Raji (cell line): Measurements from ENCODE around the gene HHIP.

Experiments used
- POLR2A ChIP-seq: IDR thresholded peaks from 2 replicates; pipeline ENCODE4 v1.6.1; 2011; ENCODE audit warnings: low read depth, low read length, control low read depth; ENCODE audit not compliant: insufficient read depth

The HHIP gene

DNA sequence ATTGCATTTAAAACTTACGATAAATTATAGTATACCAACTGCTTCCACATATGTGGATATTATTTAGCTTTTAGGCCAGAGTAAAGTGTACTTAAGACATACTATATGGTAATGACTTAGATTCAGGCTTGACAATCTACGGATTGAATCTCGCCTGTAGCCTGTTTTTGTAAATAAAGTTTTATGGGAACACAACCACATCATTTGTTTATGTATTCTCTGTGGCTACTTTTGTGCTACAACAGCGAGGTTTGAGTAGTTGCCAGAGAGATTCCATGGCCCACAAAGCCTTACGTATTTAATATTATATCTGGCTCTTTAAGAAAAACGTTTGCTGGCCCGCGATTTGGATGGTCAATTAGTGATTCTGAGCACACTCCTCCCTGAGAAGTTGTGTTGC, 37.6 kb downstream of the HHIP start:
- TF ChIP-seq POLR2A, result no peak

DNA sequence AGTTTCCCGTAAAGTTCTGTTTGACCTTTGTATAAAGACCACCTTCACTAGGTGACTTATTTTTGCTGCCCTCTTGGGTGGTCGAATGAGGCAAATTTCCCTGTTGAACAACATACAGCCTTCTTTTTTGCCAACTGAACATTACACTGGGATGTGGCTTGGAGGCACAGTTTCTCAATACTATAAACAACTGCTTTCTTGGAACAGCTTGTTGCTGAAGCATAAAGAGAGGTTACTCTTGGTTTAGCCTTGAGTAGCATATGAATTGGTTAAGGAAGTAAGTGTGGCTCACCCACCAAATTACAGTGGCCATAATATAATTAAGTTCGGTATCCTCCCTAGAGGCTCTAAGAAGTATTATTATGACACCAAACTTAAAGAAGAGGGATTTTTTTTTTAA, 40.0 kb downstream of the HHIP start:
- TF ChIP-seq POLR2A, result no peak

DNA sequence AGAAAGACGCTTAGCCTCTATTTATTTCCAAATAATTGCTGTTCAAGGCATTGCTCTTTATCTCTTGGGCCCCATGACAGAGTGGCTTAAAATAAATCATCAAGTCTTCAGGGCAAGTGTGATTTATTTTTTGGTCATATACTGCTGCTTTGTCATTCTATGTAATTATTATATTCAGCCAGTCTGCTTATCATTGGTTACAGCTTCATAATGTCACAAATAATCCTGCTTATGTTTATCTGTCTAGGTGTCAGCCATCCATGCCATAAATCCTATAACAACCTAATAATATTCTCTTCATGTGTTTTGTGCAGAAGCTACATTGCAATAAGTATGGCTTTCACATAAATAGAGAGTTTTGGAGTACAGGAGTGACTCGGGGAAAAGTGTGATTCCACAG, 41.0 kb downstream of the HHIP start:
- TF ChIP-seq POLR2A, result no peak

DNA sequence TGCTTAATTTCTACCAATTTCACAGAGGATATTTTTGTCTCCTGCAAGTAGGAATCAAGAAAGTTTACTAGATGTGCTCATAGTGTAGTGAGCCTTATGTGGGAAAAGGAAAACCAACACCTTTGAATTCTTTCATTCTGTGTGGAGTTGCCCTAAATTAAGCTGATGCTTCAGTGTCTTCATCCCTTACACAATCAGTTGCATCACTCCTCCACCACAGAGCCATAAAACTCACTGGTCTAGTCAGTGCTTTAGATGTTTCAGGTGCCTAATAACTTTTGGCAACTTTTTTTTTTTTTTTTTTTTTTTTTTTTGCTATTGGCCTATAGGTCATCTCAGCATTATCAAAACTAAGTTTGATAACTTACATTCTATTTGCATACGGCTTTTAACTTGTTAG, 41.5 kb downstream of the HHIP start:
- no peak for TF ChIP-seq POLR2A

DNA sequence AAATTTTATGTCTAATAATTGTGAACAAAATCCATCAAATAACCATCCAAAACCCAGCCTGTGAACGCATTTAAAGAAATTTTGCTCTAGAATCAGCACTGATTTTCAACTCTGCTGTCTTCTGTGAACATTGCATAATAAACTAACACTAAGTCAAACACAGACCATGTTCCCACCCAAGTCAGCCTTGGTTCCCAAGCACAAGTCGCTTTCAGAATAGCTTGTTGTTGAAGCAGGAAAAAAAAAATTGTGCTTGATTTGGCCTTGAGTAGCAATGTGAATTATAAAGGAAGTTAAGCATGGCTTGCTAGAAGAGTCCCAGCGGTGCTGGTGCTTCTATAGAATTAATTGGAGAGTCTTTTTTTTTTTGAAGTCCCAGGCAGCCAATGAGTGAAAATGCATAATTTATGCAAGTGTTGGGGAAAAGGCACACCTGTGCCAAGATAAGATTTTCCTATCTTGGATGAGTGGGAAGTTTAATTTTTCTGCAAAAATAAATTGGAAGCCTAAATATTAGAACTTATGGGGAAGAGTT, 42.1 kb downstream of the HHIP start:
- TF ChIP-seq POLR2A, result no peak

DNA sequence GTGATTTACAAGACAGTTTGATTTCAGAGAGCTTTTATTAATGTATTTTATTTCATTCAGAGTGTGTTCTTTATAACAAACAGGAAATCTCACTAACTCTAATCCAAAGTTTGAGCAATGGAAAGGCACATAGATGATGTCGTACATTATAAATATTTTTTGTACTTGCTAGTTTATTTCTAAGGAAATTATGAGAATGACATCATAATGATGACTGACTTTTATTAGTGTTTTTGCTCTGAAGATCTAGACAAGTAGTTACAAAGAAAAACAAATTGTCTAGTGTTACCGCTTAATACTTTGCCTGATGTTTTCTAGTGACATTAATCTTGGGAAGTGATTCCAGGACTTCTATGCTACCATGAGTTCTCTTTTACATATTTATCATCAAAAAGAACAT, 43.2 kb downstream of the HHIP start:
- TF ChIP-seq POLR2A, result no peak

DNA sequence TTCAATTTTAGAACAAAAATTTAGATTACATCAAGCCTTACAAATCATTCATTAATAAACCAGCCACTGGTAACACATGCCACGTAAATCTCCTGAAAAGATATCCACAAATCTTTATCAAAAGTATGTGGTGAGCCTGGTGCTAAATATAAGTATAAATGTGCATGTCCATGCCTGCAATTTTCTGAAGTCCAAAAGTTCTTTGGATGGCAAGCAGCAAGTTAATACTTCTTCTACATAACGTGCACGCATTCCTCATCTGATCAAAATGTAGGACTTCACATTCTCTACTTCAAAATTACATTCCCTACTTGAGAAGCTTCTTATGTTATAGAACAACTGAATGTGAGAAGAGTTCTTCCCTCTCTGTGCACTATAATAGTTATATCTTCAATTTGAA, 49.8 kb downstream of the HHIP start:
- TF ChIP-seq POLR2A, result no peak

DNA sequence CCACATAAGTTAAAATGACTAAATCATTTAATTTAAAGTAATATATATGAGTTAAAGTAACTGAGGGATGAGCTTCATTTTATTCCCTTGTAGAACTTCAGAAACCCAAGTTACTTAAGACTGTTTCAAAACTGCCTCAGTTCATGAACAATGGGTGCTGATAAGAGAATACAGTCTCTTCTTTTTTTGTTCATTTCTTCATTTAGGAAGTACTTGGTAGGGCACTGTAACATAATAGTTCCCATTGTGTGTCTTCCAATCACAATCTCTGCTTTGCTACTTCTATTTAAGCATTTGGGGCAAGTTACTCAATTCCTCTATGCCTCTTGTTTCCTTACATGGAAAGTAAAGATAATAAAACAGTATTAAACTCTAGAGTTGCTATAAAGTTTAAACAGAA, 50.4 kb downstream of the HHIP start:
- no peak for TF ChIP-seq POLR2A

DNA sequence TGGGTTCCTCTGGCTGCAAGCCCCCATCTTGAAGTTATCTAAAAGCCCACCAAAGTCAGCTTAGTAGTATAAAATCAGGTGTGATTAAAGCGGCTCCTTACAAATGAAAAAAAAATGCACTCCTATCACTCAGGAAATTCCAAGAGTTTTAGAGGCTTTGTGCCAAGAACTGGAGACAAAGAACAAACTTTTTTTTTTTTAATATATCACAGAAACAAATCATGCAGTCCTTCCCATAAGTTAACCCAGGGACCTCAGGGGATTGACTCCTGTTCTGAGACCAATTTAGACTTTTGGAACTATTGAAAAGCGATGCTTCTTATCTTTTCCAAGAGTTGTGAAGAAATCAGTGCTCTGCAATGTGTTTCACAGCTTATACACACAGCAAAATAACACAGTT, 53.6 kb downstream of the HHIP start:
- no peak for TF ChIP-seq POLR2A

DNA sequence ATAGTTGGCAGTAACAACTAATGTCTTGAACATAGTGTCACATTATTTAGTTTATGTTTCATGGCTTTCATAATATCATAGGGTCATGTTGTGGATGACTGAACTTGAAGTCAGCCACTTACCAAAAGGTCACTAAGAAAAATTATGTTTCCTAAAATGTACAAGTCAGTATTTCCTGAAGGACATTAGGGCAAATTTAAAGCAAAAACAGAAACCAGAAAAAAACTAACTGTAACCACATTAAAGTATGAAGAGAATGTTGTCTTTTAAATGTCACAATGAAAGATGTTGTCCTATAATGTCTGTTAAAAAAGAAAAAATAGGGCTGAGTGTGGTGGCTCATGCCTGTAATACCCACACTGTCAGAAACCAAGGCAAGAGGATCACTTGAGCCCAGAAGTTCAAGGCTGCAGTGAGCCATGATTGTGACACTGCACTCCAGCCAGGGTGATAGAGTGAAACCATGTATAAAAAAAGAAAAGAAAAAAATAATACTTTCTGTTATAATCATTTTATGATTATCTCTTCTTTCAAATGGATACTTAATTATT, 55.8 kb downstream of the HHIP start:
- no peak for TF ChIP-seq POLR2A

DNA sequence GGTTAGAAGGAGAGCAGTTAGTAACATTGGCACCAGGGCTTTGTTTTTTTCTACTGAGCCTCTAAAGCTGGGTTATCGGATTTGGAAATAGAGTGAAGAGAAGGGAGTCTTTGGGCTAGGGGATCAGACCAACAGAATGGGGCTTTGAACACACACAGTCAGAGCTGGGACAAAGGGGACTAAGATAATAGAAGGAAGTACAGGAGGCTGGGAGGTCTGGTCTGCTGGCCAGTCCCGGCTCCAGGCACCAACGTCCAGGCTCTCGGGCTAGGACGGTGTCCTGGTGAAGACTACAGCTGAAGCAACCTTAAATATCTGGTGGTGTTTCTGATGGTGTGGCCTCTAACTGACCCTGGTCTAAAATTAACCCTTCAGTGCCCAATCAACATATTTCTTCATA, 57.5 kb downstream of the HHIP start:
- TF ChIP-seq POLR2A, result no peak

DNA sequence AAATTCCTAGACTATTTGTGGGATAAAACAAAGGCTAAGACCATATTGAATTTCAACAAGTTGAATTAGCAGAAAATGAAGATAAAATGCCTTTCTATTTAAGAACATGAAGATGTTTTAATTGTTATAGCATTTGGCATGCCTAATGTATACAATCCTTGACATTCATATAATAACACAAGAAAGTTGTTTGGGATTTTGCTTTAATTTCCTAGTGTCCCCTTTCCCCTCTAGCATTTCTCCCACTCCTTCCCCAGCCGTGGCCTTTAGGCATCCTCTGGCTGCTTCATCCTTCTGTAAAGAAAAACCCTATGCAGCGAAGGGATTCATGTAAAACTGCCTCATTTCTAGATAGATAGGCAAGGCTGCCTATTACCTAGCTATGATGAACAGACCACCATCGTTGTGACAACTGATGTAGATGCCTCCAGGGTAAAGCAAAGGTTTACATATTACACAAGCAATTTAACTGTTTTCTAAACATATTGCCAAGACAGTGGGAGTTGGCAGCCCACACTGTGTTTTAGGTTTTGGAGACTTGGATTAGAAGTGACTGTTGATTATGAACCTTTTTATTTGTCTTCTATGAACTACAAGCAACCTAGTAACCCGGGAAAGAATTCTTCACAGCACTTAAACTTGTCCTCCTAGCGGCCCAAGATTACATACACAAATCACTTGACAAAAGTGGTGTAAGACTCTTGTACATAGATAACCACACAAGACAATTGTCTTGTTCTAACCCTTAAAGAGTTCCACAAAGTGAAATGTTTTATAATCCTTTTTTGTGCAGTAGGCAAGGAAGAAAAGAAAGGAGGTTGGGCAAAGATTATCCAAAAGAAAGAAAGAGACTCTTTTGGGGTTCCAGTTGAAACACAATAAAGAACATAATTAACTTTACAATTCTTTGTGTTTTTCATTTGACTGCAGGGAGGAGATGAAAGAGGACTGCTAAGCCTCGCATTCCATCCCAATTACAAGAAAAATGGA, 59.9 kb downstream of the HHIP start:
- TF ChIP-seq POLR2A, result no peak

DNA sequence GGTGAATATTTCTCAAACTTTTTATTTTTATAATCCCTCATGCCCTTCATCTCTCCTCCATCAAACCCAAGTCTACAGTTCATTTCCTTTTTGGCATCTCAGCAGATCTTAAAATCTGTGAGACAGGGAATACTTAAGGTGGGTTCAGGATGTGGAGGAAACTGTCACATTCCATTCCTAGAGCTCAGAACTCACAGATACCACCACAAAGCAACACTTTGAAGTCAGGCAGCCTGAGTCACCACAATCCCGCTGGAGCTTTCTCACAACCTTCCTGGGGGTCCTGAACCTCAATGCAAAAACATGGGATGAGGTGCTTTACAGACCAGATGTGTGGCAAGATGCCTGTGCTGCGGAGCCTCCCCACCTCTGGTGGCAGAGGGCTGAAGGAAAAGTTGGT, 63.2 kb downstream of the HHIP start:
- TF ChIP-seq POLR2A, result no peak

DNA sequence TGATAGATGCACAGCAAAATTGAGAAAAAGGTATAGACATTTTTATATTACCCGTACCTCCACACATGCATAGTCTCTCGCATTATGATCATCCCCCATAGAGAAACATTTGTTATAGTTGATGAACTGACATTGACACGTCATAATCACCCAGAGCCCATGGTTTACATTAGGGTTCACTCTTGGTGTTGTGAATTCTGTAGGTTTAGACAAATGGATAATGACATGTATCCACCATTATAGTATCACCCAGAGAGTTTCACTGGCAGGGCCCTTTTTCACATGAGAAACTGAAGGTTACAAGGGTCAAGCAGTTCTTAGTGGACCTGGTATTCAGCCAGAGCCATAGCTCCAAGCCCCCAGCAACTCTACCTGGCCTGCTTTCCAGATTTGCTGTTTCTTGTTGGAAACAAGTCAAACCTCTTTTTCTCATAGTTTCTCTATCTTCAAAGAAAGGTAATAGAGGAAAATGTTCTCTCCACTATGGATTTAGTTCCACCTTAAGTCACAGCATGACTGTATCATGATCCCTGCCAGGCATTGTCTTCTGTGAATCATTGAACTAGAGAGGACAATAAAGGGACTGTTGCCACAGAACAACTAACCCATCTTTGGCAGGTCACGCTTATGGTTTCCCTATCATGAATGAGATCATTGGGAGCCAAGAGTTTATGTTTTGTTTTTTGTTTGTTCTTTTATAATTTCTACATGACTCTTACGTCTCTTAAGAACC, 64.0 kb downstream of the HHIP start:
- TF ChIP-seq POLR2A, result no peak

DNA sequence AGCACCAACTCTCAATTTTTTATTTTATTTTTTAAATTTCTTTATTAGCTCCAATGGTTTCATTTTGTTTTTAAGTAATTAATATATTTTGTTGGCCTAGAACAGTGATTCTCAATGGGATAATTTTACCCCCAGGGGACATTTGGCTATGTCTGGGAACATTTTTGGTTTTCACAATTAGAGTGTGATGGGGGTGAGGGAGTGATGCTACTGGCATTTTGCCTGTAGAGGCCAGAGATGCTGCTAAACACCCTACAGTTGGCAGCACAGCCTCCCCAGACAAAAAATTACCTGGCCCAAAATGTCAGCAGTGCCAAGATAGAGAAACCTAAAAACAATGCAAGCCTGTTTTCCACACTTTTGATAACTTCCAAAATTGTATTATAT, 64.6 kb downstream of the HHIP start:
- TF ChIP-seq POLR2A, result no peak
